ENCODE measurements around the gene PPP3CB. TPM values are rescaled to one million over a fixed set of nuclear protein-coding genes. Genes with fewer than 3 reads are reported as not detected.

The PPP3CB gene
- 17.2 and 20.8 TPM in 2 replicates for total RNA-seq

GRCh38 chr10:73495884-73496674 lies at the start of gene PPP3CB:
TSS of gene PPP3CB (minus strand) at chr10:73496024. CDS start at chr10:73495889, 135 bp downstream.

GRCh38 chr10:73433538-73433867 lies 62.3 kb downstream of the PPP3CB start, which contains the start of gene MSS51:
TSS of gene MSS51 (minus strand) at chr10:73433561. CDS start at chr10:73428284, 5,277 bp downstream.

GRCh38 chr10:73413528-73414229 lies 82.1 kb downstream of the PPP3CB start, which contains the start of gene ANXA7:
TSS of gene ANXA7 (minus strand) at chr10:73414058. CDS start at chr10:73400856, 13,202 bp downstream.

Other genes with a start within 250 kb of the PPP3CB start
- gene DNAJC9, start 248.8 kb downstream of the PPP3CB start, total RNA-seq = 35.2 and 36.5 TPM in 2 replicates
- 40.3 and 59.1 TPM in 2 replicates for gene MRPS16, start 243.4 kb downstream of the PPP3CB start, total RNA-seq
- 0.33 and 0.42 TPM in 2 replicates for gene CFAP70, start 137.2 kb downstream of the PPP3CB start, total RNA-seq
- gene ANXA7, start 82.0 kb downstream of the PPP3CB start, total RNA-seq = 72.2 and 95.4 TPM in 2 replicates
- gene MSS51, start 62.5 kb downstream of the PPP3CB start, total RNA-seq = 0.28 and 0.92 TPM in 2 replicates
- gene USP54, start 95.3 kb upstream of the PPP3CB start, total RNA-seq = 7.0 and 17.1 TPM in 2 replicates
- gene MYOZ1, start 145.4 kb upstream of the PPP3CB start, total RNA-seq = not detected in 2 replicates
- gene SYNPO2L, start 160.0 kb upstream of the PPP3CB start, total RNA-seq = 0.07 and 0.09 TPM in 2 replicates
- gene AGAP5, start 202.1 kb upstream of the PPP3CB start, total RNA-seq = 0.60 and 1.5 TPM in 2 replicates
- 48.7 and 69.4 TPM in 2 replicates for gene SEC24C, start 248.3 kb upstream of the PPP3CB start, total RNA-seq